Activated T-cell treated with anti-CD3 and anti-CD28 coated beads, Interleukin-2, amount 50 U/mL, for 1 hour (primary cell): Measurements from ENCODE around the gene PTPN14.
A peak's percentile ranks its signal among the peaks of the same experiment; 100 is the strongest.

ENCODE experiments used
- DNase-seq: peaks from one replicate; pipeline ENCODE4 v3.0.0-alpha.2; 2020

Gene PTPN14

GRCh38 chr1:214354440-214355148, 196.8 kb downstream of the PTPN14 start:
- DNase-seq, result no peak

- no peak for DNase-seq
Measured at GRCh38 chr1:214352838-214353237, 198.6 kb downstream of the PTPN14 start.

- no peak for DNase-seq
Measured at GRCh38 chr1:214351551-214352277, 199.7 kb downstream of the PTPN14 start.

DNA sequence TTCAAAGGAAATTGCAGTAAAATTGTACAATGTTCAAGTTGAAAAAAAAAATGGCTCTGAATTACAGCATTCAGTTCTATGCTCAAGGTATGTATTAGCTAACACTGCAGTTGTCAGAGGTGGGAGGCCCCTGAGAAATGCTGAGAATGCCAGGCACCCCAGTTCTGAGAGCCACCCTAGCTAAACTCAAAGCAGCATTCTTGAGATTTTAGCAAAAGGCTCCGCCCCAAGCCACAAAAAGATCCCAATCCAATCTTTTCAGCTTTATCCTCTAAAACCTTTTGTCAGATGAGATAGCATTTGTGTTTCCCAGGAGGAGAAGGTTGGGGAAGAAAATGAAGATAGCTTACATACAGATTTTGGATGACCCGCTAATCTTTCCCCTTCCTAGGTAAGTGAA, 201.6 kb downstream of the PTPN14 start:
- DNase-seq, result no peak

DNA sequence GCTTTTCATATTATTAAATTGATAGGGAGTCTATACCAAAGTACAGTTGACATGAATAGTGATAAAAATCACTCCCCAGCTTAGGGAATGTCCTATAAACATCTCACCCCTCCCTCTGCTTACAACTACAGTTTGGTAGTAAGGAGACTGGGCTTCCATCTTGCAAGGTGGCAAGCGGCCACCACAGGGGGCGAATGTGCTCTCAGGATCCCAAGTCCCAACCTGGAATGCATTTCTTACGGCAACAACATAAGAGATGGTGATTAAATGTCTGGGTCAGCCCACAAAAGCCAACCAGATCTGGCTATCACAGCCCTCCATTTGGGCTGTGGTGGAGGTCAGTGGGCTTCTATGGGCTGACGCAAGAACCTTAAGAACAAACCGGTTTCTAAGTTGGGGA, 202.4 kb downstream of the PTPN14 start:
- DNase-seq, result no peak

DNA sequence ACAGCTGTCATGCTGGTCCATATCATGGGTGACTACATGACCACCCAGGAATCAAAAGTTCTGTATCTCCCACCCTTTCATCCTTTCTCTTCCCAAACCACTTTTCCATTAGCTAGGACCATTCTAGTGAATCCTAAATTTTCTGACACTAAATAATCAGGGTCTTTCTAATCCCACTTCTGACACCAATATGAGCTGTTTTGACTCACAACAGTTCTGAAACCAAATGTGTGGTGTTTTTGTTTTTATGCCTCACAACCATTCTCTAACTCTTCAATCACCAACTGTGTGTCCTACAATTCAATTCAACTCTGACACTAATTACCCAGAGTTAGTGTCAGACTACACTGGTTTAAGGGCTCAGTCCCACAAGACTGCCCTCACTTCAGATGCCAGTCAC, 206.5 kb downstream of the PTPN14 start:
- DNase-seq, result no peak

GRCh38 chr1:214342525-214342924, 208.9 kb downstream of the PTPN14 start:
- no peak for DNase-seq

DNA sequence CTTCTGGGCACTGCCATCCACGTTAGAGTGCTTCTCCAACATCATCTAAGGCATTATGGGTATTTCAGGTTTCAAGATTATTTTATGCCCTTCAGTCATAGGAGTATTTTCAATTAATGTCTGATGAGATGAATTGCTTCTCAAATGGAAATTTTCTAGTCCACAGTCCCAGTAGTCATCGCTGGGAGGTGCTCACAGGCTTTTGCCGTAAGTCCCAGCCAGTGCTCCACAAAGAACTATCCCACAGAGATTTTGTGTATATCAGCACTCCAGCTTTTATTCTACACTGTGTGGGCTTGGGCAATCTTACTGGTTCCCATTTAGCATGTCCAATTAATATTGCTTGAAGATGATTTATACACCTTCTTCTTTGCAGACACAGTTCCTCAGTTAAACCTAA, 209.5 kb downstream of the PTPN14 start:
- DNase-seq, result no peak

GRCh38 chr1:214341459-214341858, 209.9 kb downstream of the PTPN14 start:
- no peak for DNase-seq

DNA sequence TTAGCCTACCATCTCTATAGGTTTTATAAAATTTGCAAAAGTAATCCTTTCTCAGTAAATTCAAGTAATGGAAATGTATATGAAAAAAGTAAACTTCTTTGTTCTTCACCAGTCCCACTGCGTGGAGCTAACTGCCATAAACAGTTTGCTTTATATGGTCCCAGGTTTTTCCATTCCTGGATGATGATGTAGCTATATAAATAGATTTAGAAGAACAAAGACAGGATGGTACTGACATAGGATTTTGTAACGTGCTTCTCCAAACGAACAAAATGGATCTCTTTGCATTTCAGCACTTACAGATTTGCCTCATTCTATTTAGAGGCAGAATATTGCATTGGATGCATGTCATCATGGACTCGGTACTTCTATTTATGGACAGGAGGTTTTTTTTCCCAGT, 213.2 kb downstream of the PTPN14 start:
- no peak for DNase-seq

DNA sequence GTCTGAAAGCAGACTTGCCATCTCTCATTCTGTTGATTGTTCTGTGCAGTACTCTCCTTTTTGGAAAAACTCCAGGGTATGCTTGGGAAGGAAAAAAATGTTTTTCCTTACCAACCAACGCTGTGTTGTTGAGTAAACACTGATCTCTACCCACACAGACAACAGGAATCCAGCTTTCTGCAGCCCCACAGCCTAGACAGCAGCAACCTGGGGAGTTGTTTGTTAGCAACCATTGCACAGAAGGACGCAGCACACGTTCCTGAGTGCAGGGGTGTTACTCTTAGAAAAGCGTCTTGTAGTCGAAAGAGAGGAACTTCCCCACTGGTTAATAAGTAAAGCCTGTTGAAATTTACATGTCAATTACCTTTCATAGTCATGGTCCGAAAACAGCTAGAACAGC, 213.9 kb downstream of the PTPN14 start:
- DNase-seq, result no peak

GRCh38 chr1:214337015-214337414, 214.4 kb downstream of the PTPN14 start:
- no peak for DNase-seq

GRCh38 chr1:214335567-214335966, 215.8 kb downstream of the PTPN14 start:
- DNase-seq, result no peak

DNA sequence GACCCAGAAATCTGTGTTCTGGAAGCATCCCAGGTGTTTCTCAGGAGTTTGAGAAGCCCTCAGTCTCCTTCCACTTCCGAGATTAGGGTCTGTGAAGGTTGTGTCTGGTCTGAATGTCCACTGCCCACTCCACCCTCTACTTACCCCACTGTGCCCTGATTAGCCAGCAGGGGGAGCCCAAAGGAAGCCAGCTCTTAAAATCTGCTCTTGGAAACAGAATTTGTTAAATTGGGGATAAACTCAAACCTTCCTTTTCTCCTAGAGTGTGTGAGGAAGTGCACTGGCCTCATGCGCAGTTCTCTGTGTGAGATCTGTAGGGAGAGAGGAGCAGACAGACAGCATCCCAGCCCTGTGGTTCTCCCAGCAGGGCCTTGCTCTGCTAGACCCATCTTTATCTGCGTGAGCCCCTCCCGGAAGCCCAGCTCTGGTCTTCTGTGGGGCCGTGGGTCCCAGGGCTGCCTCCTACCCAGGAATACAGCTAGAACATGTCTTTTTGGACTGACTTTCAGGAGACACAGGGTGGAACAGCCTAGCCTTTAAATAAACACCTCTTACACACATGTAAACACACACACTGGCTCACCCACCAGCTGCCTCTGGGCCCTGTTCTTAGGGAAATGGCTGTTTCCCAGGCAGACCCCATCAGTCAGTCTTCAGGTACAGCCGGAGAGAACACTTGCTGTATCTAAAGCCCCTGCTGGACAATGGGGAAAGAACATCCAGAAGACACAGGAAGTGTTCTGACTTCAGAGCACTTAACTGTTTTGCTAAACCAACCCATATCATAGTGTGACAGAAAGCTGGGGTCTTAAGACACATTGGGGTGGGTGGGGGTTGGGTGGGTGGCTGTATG, 218.2 kb downstream of the PTPN14 start:
- no peak for DNase-seq

GRCh38 chr1:214331827-214332423, 219.5 kb downstream of the PTPN14 start:
- DNase-seq, result peak; percentile 52

DNA sequence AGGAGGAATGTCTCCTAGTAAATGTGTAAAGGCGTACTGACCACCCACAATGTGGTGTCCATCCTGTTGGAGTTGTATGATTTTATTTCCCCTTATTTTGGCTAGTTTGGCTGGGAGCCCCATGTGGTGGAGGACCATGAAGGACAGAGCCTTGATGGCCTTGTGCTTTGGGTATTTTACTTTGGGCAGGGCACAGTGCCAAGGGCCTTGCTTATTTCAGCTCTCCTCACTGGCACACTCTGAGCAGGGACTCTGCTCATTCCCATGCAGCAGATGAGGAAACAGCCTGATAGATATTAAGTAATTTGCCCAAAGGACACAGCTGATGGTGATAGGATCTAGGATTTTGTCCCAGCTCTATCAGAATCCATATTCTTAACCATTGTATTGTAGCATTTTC, 220.2 kb downstream of the PTPN14 start:
- no peak for DNase-seq

DNA sequence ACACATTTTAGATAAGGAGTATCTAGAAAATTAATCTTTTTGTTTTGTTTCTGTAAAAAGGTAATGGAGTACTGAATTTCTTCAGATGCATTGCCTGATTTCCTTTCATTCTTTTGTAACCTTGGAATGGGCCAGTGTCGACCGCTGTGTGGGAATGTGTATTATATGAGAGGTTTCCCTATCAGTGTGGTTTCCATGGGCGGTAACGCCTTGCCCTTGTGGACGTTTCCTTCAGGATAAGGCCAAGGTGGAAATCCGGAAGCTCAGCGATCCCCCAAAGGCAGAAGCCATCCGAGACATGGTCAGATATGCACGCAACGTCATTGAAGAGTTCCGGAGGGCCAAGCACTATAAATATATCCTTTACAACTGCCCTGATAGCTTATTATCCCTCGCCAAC, 220.7 kb downstream of the PTPN14 start:
- DNase-seq, result no peak

DNA sequence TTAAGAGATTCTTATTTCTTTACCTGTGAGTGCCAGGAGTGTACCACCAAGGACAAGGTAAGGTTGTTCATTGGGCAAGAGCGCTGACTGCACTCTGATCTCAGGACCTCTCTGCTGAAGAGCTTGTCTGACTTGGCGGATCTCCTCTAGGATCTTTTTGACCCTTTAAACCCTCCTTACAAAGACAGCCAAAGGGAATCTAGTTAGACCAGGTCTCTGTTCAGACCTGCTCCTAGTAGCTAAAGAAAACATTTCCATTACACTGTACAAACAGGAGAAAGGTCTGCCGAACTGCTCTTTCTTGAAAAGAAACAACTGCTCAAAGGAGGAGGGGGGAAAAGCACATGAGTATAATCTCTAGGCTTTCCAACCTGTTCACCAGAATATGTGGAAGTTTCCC, 221.2 kb downstream of the PTPN14 start:
- DNase-seq, result no peak

GRCh38 chr1:214329470-214330220, 221.8 kb downstream of the PTPN14 start:
- no peak for DNase-seq

- peak; percentile 78 for DNase-seq
Measured at GRCh38 chr1:214328770-214329469, 222.5 kb downstream of the PTPN14 start.

- DNase-seq, result no peak
Measured at GRCh38 chr1:214327514-214327913, 223.9 kb downstream of the PTPN14 start.

- no peak for DNase-seq
Measured at GRCh38 chr1:214326406-214326805, 225.0 kb downstream of the PTPN14 start.
